CD4-positive, alpha-beta T cell treated with Interleukin-4 for 1 hour (primary cell): ENCODE results near the gene CLINT1.
A peak's percentile ranks its signal among the peaks of the same experiment; 100 is the strongest.

Experiments used
- DNase-seq, 2 donors: peaks; one replicate each; pipeline ENCODE4 v3.0.0-alpha.2; 2020 to 2022

CLINT1 gene

GRCh38 chr5:157750320-157750719, 108.6 kb downstream of the CLINT1 start:
- DNase-seq: no peak

GRCh38 chr5:157749462-157749799, 109.5 kb downstream of the CLINT1 start:
- no peak for DNase-seq

GRCh38 chr5:157748760-157749461, 110.0 kb downstream of the CLINT1 start:
- no peak for DNase-seq

- DNase-seq: no peak
Measured at GRCh38 chr5:157747766-157748700, 110.9 kb downstream of the CLINT1 start.

- DNase-seq: no peak
Measured at GRCh38 chr5:157747173-157747740, 111.7 kb downstream of the CLINT1 start.

- DNase-seq: no peak
Measured at GRCh38 chr5:157745041-157745456, 113.9 kb downstream of the CLINT1 start.

- peak in 1 of 2 donors; percentile 14 for DNase-seq
Measured at GRCh38 chr5:157744051-157745011, 114.6 kb downstream of the CLINT1 start.

GRCh38 chr5:157743163-157744050, 115.5 kb downstream of the CLINT1 start, which contains the start of gene LSM11:
Gene LSM11 (plus strand): TSS chr5:157743712. CDS start chr5:157743751, 39 bp downstream.
- peak; percentile 90 to 92 for DNase-seq

GRCh38 chr5:157741131-157741530, 117.8 kb downstream of the CLINT1 start:
- no peak for DNase-seq

GRCh38 chr5:157740229-157740610, 118.7 kb downstream of the CLINT1 start:
- DNase-seq: peak; percentile 17 to 59

GRCh38 chr5:157739388-157740228, 119.3 kb downstream of the CLINT1 start:
- no peak for DNase-seq

GRCh38 chr5:157735991-157736390, 123.0 kb downstream of the CLINT1 start:
- DNase-seq: no peak
